GM12892 (cell line): ENCODE measurements around the gene CLRN2.

Experiments used
- POLR2A ChIP-seq: IDR thresholded peaks from 2 replicates; pipeline ENCODE4 v1.6.1; 2011; ENCODE audit warnings: low read depth, low read length, control low read depth
- POLR2AphosphoS5 ChIP-seq: IDR thresholded peaks from 2 replicates; pipeline ENCODE4 v1.6.1; 2011; ENCODE audit warnings: low read depth, low read length, control low read depth

DNA sequence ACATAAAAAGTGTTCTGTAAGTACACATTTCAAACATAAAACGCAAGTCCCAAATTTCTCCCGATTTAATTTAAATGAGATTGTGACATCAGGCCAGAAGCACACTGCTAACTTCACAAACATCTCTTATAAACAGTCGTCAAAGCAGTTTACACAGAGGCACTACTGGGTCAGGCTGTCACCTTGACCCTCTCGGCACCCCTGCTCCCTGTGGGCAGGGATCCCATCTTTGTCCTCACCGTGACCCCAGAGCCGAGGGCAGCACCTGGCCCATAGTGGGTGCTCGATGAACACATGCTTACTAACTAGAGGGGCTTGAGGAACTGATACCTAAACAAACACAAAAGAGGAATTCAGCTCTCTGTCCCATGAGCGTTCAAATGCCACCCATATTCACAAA lies 25.2 kb upstream of the CLRN2 start:
- no peak for TF ChIP-seq POLR2A
- no peak for TF ChIP-seq POLR2AphosphoS5
